Endothelial cell of hepatic sinusoid (primary cell): ENCODE measurements around the gene DLGAP1.
"Not testable (repeated sequence)": the region's sequence is repeated elsewhere in the genome, so short reads cannot be mapped to it uniquely, and the experiment has no call there.

Experiments used
- in situ Hi-C: cut with HindIII; loops from 2 replicates; pipeline ENCODE4 v1.10.0; 2017; ENCODE audit warnings: low sequenced_read_pairs

DLGAP1 gene

GRCh38 chr18:3480827-3481573 lies 974.1 kb downstream of the DLGAP1 start:
- in situ Hi-C loops = loop anchor here (25.0 kb wide), 1 partner anchor 506 kb away; no protein-coding TSS in a partner anchor

GRCh38 chr18:3479978-3480509 lies 975.1 kb downstream of the DLGAP1 start:
- in situ Hi-C loops = loop anchor here (25.0 kb wide), 1 partner anchor 507 kb away; no protein-coding TSS in a partner anchor

- in situ Hi-C loops = loop anchor here (25.0 kb wide), 1 partner anchor 509 kb away; no protein-coding TSS in a partner anchor
Observed at GRCh38 chr18:3478262-3478978, 976.7 kb downstream of the DLGAP1 start.

GRCh38 chr18:3472681-3473544 lies 982.2 kb downstream of the DLGAP1 start:
- in situ Hi-C loops = no loop called here

GRCh38 chr18:3472121-3472520 lies 983.0 kb downstream of the DLGAP1 start:
- in situ Hi-C loops = not testable (repeated sequence)

- in situ Hi-C loops = no loop called here
Observed at GRCh38 chr18:3471141-3471648, 983.9 kb downstream of the DLGAP1 start.

GRCh38 chr18:3468833-3469232 lies 986.3 kb downstream of the DLGAP1 start:
- in situ Hi-C loops = no loop called here

GRCh38 chr18:3468066-3468705 lies 986.9 kb downstream of the DLGAP1 start:
- in situ Hi-C loops = no loop called here

- in situ Hi-C loops = no loop called here
Observed at GRCh38 chr18:3466872-3467271, 988.2 kb downstream of the DLGAP1 start.

- in situ Hi-C loops = no loop called here
Observed at GRCh38 chr18:3466045-3466444, 989.1 kb downstream of the DLGAP1 start.

GRCh38 chr18:3463051-3463450 lies 992.1 kb downstream of the DLGAP1 start:
- in situ Hi-C loops = no loop called here

GRCh38 chr18:3461704-3462103 lies 993.4 kb downstream of the DLGAP1 start:
- in situ Hi-C loops = no loop called here

- in situ Hi-C loops = no loop called here
Observed at GRCh38 chr18:3460823-3461398, 994.2 kb downstream of the DLGAP1 start.

GRCh38 chr18:3458952-3459853 lies 995.9 kb downstream of the DLGAP1 start:
- in situ Hi-C loops = no loop called here

- in situ Hi-C loops = no loop called here
Observed at GRCh38 chr18:3458378-3458777, 996.7 kb downstream of the DLGAP1 start.

- in situ Hi-C loops = no loop called here
Observed at GRCh38 chr18:3457261-3457724, 997.8 kb downstream of the DLGAP1 start.

GRCh38 chr18:3456686-3457069 lies 998.4 kb downstream of the DLGAP1 start:
- in situ Hi-C loops = no loop called here

GRCh38 chr18:3455907-3456685 lies 999.0 kb downstream of the DLGAP1 start:
- in situ Hi-C loops = no loop called here
